HG02642 (cell line): Measurements from ENCODE around the gene CNTN4.
A peak's percentile ranks its signal among the peaks of the same experiment; 100 is the strongest.

Source experiments
- ATAC-seq: cut with Tn5 transposase; IDR thresholded peaks from one replicate; pipeline ENCODE4 v1.9.1; 2021; ENCODE audit warnings: mild to moderate bottlenecking; ENCODE audit not compliant: unreplicated experiment, poor library complexity

Gene CNTN4

GRCh38 chr3:3068358-3068881 is 969.8 kb downstream of the CNTN4 start:
- no peak for ATAC-seq

- no peak for ATAC-seq
Observed at GRCh38 chr3:3069723-3070122, 971.1 kb downstream of the CNTN4 start.

DNA sequence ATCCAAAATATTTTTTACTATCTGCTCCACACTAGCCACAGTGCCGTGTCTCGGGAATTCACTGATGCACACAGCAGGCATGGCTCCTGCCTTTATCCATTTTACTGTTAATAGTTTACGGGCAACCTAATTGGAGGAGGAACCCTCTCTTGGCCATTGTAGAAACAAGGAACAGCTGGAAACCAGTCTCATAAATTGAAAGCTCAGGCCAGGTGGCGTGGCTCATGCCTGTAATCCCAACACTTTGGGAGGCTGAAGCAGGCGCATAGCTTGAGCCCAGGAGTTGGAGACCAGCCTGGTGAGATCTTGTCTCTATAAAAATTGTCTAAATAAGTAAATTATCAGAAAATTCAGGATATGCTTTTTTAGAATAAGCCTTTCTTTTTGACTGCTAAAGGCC is 972.5 kb downstream of the CNTN4 start:
- ATAC-seq: no peak

GRCh38 chr3:3074551-3075257 is 976.0 kb downstream of the CNTN4 start:
- ATAC-seq: peak; percentile 70

- no peak for ATAC-seq
Observed at GRCh38 chr3:3080309-3080708, 981.6 kb downstream of the CNTN4 start.

GRCh38 chr3:3081381-3082233 is 982.9 kb downstream of the CNTN4 start:
- ATAC-seq: peak; percentile 49

- ATAC-seq: peak; percentile 89
Observed at GRCh38 chr3:3082234-3082924, 983.7 kb downstream of the CNTN4 start.

- ATAC-seq: no peak
Observed at GRCh38 chr3:3084890-3085289, 986.2 kb downstream of the CNTN4 start.

DNA sequence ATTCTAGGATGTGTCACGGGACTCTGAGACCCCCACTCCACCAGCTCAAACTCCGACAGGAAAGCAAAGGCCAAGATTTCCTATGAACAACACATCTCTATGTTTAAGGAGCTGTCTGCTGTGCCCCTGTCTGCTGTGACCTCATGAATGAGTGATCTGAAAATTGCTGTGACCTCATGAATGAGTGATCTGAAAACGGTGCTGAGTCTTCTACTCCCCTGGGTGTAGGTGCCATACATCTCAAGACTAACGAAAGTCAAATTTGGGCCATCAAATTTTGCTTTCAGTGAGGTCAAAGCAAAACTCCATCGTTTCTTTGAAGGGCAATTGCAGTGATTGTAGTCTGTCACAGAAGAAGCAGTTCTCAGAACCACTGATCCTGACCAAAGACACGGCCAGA is 987.1 kb downstream of the CNTN4 start:
- ATAC-seq: no peak

GRCh38 chr3:3086239-3086638 is 987.6 kb downstream of the CNTN4 start:
- ATAC-seq: no peak

DNA sequence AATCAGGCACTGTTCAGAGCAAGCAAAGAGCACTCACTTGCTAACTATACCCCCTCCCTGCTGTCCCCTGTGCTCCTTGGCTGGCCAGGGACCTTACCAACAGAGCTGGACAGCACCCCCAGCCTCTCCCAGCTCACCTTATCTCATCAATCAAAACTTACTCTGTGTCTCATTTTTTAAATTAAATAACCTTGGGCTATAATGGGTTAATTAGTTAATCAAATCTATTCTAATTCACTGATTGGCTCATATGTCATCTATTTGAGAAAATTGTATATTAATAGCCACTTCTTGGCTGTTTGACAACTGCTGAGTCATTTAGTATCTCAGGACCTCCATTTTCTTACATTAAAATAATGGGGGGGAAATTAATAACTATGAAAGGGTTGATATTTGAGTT is 988.6 kb downstream of the CNTN4 start:
- no peak for ATAC-seq

DNA sequence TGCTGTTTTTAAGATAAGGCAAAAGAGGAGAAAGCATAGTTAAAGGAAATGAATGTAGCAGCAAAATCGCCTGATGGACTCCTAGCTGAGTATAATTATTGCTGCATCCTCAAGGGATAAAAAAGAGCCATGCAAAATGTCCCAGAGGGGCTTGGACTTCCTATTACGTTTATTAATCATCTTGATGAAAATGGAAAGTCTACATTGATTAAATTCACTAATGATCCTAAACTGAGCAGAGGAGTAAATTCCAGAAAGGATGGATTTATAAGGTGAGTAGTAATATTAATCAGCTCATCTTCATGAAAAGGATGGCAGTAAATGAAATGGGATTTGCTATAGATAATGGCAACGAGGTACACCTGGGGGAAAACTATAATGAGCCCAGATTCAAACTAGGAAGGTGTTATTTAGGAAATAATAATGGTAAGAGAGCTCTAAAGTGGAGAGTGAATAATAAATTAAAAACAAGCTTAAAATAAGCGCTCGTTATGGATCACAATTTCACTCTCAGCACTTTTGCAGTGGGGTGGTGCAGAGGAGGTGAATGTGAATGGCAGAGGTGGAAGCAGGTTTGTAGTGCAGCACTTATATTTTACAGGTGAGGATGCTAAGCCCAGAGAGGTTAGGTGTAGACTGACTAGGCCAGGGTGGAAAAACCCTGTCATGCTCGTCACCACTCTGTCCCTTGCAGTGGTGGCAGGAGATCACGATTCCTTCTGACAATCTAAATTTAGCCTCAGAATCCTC is 989.2 kb downstream of the CNTN4 start:
- ATAC-seq: no peak

DNA sequence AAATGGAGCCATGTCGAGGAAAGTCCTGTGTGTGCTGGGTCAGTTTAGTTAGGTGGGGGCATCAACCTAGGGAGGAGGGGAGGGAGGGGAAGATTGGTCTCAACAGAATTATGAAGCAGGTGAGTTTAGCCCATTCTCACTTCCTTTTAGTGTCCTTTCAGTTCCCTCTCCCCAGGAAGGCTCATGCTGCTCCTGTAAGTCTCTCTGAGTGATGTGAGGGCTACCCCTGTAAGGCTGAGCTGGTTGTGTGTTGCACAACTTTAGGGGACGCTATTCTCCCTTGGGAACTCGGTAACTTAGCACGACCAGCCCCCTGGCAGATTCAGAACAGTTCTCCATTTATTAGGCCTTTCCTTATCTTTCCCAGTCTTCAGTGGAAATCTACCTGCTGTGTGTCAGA is 990.4 kb downstream of the CNTN4 start:
- ATAC-seq: peak; percentile 99

DNA sequence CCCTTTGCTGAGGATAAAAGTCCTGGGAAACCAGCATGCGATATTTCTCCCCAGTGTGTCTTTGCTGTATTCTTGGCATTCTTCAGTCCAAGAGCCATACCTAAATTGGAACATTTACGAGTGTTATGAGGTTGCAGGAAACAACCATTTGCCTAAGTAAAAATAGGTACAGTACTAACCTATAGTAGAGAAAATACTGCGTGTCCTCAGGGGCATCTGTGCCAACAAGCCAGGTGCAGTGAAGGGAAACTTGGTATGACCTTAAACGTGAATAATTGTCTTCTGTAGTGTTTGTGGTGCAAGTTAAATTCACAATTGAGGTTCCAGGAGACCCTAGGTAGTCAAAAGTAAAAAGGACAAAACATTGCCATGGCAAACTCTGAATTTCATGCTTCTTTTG is 999.3 kb downstream of the CNTN4 start:
- ATAC-seq: no peak

GRCh38 chr3:3101660-3102458 is 1003.2 kb downstream of the CNTN4 start:
- ATAC-seq: peak; percentile 63

DNA sequence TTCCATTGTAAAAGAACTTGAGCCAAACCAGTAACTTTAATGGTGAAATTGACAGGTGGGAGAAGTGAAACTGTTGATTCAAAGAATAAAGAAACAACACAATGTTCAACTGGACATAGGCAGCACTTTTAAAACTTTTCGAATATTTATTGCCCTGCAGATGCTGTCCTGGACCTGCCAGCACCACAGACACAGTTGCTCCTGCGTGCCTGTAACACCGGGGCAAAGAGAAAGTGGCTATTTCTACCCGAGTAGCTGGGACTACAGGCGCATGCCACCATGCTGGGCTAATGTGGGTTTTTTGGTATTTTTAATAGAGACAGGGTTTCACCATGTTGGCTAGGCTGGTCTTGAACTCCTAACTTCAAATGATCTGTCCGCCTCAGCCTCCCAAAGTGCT is 1004.1 kb downstream of the CNTN4 start:
- ATAC-seq: no peak

GRCh38 chr3:3105246-3105645 is 1006.6 kb downstream of the CNTN4 start:
- ATAC-seq: no peak

GRCh38 chr3:3105815-3106214 is 1007.1 kb downstream of the CNTN4 start:
- no peak for ATAC-seq

- no peak for ATAC-seq
Observed at GRCh38 chr3:3107181-3107580, 1008.5 kb downstream of the CNTN4 start.
